Upper lobe of left lung (tissue), 6 donors: ENCODE data around the gene BPTF. TPM values are rescaled to one million over a fixed set of nuclear protein-coding genes. Genes with fewer than 3 reads are reported as not detected.

ENCODE experiments used
- small RNA-seq, 4 donors: library from RNA; depleted of rRNA; stranded (forward); fragments of <200 nt; gene quantifications; one replicate each; pipeline ENCODE3, GENCODE V24; 2016
- total RNA-seq, 6 donors: library from RNA; depleted of rRNA in 4 of 6; stranded (reverse); fragments of >200 nt in 4 of 6; gene quantifications; one replicate each; pipeline versions ENCODE4 v1.1.0 to v1.2.1, GENCODE V29; 2016 to 2021
- donor health status: DM: no; HTN: no; CAD: no; lungs with moderate emphysema.
- donor health status: DM: no; HTN: yes; CAD: no; lungs with severe emphysema.

Gene BPTF
- total RNA-seq, 6 donors from 2014 or later = 67.3 to 163 (median 79.7) TPM

Small RNA genes within 50 kb of the gene (small RNA-seq; reads per million reads assigned to genes)
- gene RN7SL622P = 0 reads per million in 4 donors

Other genes starting within 250 kb of the BPTF start
- gene NOL11, start 107.6 kb upstream of the BPTF start, total RNA-seq = 10 to 100 TPM in 5 of 6 donors, 1 to 10 TPM in 1; 7.4 to 39.8 (median 26.6) TPM
- gene C17orf58, start 171.0 kb downstream of the BPTF start, total RNA-seq = 10 to 100 TPM in 2 of 6 donors, 1 to 10 TPM in 4; 4.2 to 21.0 (median 8.2) TPM
- 10 to 100 TPM; 10.7 to 39.4 (median 26.7) TPM for gene KPNA2, start 210.2 kb downstream of the BPTF start, total RNA-seq